Activated T-cell treated with anti-CD3 and anti-CD28 coated beads, Interleukin-2, amount 50 U/mL, for 4 hours (primary cell): ENCODE results near the gene CELF2. TPM values are rescaled to one million over a fixed set of nuclear protein-coding genes. Genes with fewer than 3 reads are reported as not detected.

Source experiments
- ATAC-seq, 2 donors: fragments of 200-7000 bp; cut with Tn5 transposase; one replicate each; pipeline ENCODE4 v1.10.0; 2021
- DNase-seq: peaks from one replicate; pipeline ENCODE4 v3.0.0-alpha.2; 2020
- H3K27me3 Mint-ChIP-seq: one replicate; pipeline ENCODE4 v1.8.0; 2021; ENCODE audit warnings: low read depth, mixed read lengths
- H3K36me3 Mint-ChIP-seq: one replicate; pipeline ENCODE4 v1.8.0; 2022; ENCODE audit warnings: mixed read lengths; ENCODE audit not compliant: insufficient read depth
- H3K4me1 Mint-ChIP-seq: one replicate; pipeline ENCODE4 v1.8.0; 2021; ENCODE audit warnings: low read depth, mixed read lengths
- H3K4me3 Mint-ChIP-seq: one replicate; pipeline ENCODE4 v1.8.0; 2021; ENCODE audit warnings: mild to moderate bottlenecking, moderate library complexity, mixed read lengths
- H3K9me3 Mint-ChIP-seq: one replicate; pipeline ENCODE4 v1.8.0; 2021; ENCODE audit warnings: mixed read lengths
- total RNA-seq, 3 donors: library from RNA; stranded (reverse); gene quantifications; one replicate each; pipeline ENCODE4 v1.2.1, GENCODE V29; 2021

Gene CELF2
- total RNA-seq, 3 donors from 2014 or later: 112 to 121 (median 113) TPM

DNA sequence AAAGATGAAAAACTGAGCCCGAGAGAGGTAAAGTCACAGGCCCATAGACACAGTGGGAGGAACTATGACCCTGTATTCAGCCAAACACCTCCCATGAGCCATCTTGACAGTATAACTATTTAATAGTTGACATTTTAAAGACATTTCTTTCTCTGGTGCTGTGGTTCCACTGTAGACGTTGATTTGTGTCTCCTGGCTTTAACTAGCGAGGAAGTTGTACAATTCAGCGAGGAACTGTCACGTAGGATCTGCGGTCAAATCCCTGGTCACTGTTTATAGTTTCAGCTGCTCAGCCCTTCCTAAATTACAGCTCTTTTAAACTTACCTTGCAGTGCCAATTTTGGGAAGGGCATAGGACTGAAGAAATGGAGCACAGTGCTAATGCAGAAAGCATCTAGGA, 7.1 kb upstream of the CELF2 start:
- ATAC-seq: no peak

DNA sequence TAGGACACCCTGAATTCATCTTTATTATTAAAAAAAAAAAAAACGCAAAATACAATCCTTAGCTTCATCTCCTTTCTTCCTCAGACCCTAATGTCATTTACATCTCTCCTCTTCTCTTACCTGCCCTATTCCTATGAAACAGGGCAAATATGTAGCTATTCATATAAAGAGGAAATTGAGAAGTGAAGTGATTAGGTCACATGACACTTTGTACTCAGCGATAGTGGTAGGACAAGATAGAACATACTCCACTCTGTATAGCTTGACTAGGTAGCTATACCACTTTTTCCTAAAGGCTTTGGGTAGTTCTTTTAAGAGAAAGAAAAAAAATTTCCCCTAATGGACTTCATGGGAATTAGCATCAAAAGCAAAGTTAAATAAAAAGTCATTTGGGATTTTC, 6.2 kb upstream of the CELF2 start:
- no peaks in the 10 kb centered on the region for H3K36me3 Mint-ChIP-seq
- no peaks in the 10 kb centered on the region for H3K9me3 Mint-ChIP-seq
- peaks cover 85% of the 10 kb centered on the region for H3K27me3 Mint-ChIP-seq
- no peak for DNase-seq
- no peak overlapping the region for H3K4me3 Mint-ChIP-seq
- no peak for ATAC-seq
- peaks cover 7% of the 10 kb centered on the region for H3K4me1 Mint-ChIP-seq

More for the DNA sequence above, 7.1 kb upstream of the CELF2 start:
- Mint-ChIP-seq H3K36me3 (no peaks in the 10 kb centered on the region), H3K4me3 (no peak overlapping the region), H3K27me3 (peaks cover 80% of the 10 kb centered on the region), H3K4me1 (peaks cover 7% of the 10 kb centered on the region), H3K9me3 (no peaks in the 10 kb centered on the region)
- no peak for DNase-seq

DNA sequence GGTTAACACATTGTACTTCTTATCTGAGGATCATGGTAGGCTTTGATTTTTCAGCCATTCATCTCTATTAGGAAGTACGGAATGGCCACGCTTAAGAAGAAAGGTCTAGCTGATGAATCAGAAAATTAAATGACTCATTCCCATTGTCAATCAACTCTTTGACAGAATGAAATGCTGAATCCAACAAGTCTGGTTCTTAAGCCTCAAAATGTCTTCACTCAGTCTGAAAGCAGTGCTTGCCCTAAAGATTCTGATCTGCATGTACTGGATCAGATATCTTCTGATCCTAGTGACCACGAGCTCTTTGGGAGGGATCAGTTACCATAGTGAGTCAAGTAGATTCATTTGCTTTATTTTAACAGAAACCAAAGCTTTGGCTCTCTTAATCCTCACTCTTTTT, 5.7 kb upstream of the CELF2 start:
- no peak for ATAC-seq
- H3K4me1 Mint-ChIP-seq: peaks cover 7% of the 10 kb centered on the region
- no peak overlapping the region for H3K4me3 Mint-ChIP-seq
- no peaks in the 10 kb centered on the region for H3K36me3 Mint-ChIP-seq
- peaks cover 85% of the 10 kb centered on the region for H3K27me3 Mint-ChIP-seq
- no peaks in the 10 kb centered on the region for H3K9me3 Mint-ChIP-seq
- DNase-seq: no peak

DNA sequence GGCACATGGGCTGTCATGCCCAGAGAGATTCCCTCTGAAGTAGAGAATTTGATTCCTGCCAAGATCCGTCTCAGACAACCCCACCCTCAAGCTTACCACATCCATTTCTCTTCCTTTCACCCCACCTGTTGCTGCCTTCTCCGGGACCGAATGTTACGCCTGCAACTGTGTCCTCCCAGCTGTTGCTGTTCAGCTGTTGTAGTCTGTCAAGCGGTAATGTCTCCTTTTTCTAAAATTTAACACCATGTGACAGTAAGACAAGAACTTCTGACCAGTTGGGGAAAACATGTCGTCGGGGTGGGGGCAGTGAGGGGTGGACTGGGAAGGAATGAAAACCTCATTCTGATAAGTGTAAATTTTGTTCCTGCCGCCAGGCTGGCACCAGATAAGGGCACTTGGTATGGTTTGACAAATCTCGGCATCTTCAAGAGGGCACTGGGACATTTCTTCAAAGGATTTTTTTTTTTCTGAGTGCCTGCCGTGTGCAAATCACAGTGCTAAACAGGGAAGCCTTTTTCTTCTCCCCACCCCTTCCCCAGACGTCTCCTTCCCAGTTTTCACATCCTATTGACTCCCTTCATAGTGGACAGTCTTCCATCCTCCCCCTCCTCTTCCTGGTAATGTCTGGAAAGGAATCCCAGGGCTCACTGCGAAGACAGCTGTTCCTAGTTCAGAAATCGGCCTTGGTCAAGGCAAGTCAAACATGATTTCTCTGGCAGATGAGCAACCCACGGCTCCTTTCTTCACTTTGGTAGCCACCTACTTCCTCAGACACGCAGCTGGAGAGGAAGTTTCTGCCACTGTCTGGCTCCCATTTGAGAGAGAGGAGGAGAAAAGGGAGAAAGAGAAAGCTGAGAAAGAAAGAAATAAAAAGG, 5.0 kb upstream of the CELF2 start:
- peaks cover 86% of the 10 kb centered on the region for H3K27me3 Mint-ChIP-seq
- DNase-seq (no peak), ATAC-seq (no peak)
- H3K9me3 Mint-ChIP-seq: no peaks in the 10 kb centered on the region
- H3K4me3 Mint-ChIP-seq: no peak overlapping the region
- H3K4me1 Mint-ChIP-seq: peaks cover 11% of the 10 kb centered on the region
- no peaks in the 10 kb centered on the region for H3K36me3 Mint-ChIP-seq

DNA sequence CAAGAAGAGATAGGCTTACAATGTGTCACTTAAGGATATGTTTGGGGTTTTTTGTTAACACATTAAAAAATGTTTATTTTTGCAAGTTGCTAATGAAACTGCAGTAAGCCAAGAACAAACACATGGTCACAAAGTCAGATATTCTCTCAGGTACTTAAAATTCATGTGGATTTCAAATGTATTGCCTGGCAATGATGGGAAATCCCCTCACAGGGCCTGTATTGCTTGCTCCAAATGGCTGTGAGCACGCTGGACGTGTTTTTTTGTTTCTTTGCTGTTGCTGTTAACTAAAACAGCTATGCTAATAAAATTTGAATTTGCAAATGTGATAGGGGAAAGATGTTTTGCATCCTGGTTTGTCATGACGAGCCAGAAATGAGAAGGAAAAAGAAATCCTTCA, 3.8 kb upstream of the CELF2 start:
- Mint-ChIP-seq H3K36me3 (no peaks in the 10 kb centered on the region), H3K9me3 (no peaks in the 10 kb centered on the region), H3K27me3 (peaks cover 77% of the 10 kb centered on the region), H3K4me1 (peaks cover 12% of the 10 kb centered on the region), H3K4me3 (no peak overlapping the region)
- ATAC-seq: no peak
- DNase-seq: no peak

DNA sequence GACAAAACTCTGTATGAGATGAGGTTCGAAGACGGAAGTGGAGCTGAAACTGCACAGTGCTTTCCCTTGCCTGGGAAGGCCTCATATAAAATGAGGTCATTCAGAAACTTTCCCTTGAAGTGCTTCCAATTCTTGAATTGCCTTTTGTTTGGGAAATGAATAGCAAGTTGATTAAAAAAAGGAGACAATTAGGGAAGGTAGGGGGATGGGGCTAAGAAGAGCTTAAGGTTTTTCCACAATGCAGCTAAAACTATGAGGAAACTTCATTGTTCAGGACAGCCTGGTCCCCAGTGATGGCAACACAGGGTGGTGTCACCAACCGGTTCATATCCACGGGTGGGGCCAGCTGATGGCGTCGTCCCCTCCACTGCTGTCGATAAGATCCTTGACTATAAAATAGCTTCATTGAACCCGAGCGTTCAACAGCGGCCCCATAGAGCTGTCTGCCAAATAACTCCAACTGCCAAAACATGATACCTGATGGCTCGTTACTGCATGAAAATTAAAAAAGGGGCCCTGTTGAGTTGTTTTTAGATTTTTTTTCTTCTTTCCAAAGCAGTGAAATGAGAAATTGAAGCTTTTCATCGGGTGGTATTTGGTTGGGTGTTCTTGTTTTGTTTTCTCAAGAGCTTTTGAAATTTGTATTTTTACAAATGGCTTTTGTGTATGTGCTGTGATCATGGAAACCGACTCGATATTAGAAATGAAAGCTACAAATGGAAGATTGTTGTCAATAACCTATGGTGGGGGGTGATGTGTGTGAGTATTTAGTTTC, 2.8 kb upstream of the CELF2 start:
- Mint-ChIP-seq H3K27me3 (peaks cover 79% of the 10 kb centered on the region), H3K4me1 (peaks cover 12% of the 10 kb centered on the region), H3K36me3 (no peaks in the 10 kb centered on the region), H3K9me3 (no peaks in the 10 kb centered on the region), H3K4me3 (no peak overlapping the region)
- ATAC-seq (no peak), DNase-seq (no peak)

DNA sequence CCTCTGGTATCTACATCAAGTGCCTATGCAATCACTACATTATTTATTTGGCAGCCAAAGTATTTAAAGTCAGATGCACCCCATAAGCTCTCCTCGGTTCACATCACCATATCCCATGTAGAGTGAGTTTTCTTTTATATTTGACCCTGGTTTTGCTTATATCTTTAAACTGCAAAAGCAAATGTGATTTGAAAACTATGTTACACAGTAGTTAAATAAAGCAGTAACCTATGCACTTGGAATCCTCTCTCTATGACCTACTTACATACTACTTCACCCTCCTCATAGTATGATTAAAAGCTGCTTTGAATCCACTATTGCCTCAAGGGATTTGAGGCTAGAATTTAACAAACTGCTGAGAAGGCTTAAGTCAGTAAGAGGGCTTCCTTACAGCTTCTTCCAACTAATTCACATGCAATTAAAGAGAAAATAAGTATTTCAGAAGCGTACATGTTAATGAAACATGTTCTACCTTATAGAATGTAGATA, 2.2 kb upstream of the CELF2 start:
- no peaks in the 10 kb centered on the region for H3K9me3 Mint-ChIP-seq
- H3K4me3 Mint-ChIP-seq: no peak overlapping the region
- no peaks in the 10 kb centered on the region for H3K36me3 Mint-ChIP-seq
- H3K27me3 Mint-ChIP-seq: peaks cover 81% of the 10 kb centered on the region
- DNase-seq: no peak
- no peak for ATAC-seq
- peaks cover 10% of the 10 kb centered on the region for H3K4me1 Mint-ChIP-seq

DNA sequence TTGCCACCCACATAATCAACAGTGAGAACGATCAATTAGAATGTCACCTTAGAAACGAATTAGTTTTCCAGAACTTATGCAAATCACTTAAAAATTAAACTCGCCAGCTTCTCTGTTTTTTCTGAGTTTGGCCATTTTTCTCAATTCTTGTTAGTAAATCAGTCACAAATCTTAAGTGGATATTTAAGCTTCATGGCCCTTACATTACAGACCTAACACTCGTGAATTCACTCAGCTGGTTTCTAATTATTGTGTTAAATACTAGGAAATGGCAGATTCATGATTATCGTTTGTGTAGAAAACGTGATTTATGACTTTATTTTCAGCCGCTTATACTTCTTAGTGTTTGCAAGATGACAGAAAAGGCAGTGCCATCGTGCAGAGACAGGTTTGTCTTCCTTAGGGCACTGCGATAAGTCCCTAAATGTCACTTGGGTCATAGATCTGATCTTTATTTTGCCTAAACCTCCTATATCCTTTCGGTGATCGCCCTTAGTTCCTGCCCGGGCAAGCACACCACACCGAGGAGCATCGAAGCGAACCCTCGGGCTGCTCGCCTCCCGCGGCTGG, 587 bp upstream of the CELF2 start:
- ATAC-seq (no peak), DNase-seq (no peak)
- Mint-ChIP-seq H3K4me1 (peaks cover 10% of the 10 kb centered on the region), H3K36me3 (no peaks in the 10 kb centered on the region), H3K4me3 (peak overlapping the region; percentile 69), H3K27me3 (peaks cover 81% of the 10 kb centered on the region), H3K9me3 (no peaks in the 10 kb centered on the region)

DNA sequence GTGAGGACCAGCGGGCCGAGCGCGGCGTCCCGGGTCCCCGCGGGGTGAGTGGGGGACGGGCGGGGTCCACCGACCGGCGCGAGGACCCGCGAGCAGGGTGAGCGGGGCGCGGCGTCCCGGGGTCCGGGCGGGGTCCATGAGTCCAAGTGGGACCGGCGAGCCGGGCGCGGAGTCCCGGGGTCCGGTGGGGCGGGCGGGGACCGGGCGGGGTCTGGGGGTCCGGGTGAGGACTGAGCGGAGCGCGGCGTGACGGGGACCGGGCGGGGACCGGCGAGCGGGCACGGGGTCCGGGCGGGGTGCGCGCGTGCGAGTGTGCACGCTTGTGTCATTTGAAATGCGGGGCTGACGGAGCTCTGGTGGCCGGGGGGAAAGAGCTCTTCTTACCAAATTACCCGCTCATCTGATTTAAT, 765 bp downstream of the CELF2 start:
- DNase-seq (no peak), ATAC-seq (peak in 1 of 2 donors; percentile 27)
- no peaks in the 10 kb centered on the region for H3K9me3 Mint-ChIP-seq
- H3K36me3 Mint-ChIP-seq: no peaks in the 10 kb centered on the region
- peaks cover 15% of the 10 kb centered on the region for H3K4me1 Mint-ChIP-seq
- H3K27me3 Mint-ChIP-seq: peaks cover 79% of the 10 kb centered on the region
- H3K4me3 Mint-ChIP-seq: peak overlapping the region; percentile 79

DNA sequence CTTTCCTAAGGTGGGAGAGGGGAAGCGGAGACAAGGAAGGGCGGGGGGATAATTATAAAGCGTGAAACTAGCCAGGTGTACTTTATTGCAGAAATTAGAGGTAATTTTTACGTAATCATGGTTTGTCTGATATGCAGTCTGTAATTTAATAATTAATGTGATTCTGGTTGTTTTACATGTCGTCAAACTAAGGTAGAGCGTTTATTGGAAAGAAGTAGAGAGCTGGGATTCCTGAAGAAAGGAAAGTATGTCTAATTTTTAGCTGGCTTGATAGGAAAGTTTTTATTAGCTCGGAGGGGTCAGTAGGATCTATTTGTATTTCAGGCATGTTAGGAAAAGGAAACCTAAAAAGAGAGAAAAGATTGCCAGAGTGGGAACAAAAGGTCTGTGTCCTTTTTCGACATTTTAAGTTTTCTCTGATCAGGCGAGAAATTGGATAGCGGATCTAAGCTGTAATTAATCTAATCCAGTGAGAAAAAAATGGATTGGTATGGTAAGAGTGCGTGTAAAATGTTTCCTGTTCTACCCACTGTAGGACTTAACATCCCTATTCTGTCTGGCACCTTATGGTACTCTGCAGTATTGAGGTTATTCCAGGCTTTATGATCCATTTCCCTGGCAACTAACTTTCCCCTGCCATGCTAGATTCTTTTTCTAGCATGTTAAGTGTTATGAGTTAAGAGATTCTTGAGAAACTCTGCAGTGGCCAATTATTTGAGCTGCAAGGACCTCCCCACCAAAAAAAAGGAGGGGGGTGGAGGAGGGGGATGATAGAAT, 1.4 kb downstream of the CELF2 start:
- H3K27me3 Mint-ChIP-seq: peaks cover 75% of the 10 kb centered on the region
- H3K9me3 Mint-ChIP-seq: no peaks in the 10 kb centered on the region
- H3K4me1 Mint-ChIP-seq: peaks cover 15% of the 10 kb centered on the region
- ATAC-seq (no peak), DNase-seq (no peak)
- H3K4me3 Mint-ChIP-seq: peak overlapping the region; percentile 79
- H3K36me3 Mint-ChIP-seq: no peaks in the 10 kb centered on the region

DNA sequence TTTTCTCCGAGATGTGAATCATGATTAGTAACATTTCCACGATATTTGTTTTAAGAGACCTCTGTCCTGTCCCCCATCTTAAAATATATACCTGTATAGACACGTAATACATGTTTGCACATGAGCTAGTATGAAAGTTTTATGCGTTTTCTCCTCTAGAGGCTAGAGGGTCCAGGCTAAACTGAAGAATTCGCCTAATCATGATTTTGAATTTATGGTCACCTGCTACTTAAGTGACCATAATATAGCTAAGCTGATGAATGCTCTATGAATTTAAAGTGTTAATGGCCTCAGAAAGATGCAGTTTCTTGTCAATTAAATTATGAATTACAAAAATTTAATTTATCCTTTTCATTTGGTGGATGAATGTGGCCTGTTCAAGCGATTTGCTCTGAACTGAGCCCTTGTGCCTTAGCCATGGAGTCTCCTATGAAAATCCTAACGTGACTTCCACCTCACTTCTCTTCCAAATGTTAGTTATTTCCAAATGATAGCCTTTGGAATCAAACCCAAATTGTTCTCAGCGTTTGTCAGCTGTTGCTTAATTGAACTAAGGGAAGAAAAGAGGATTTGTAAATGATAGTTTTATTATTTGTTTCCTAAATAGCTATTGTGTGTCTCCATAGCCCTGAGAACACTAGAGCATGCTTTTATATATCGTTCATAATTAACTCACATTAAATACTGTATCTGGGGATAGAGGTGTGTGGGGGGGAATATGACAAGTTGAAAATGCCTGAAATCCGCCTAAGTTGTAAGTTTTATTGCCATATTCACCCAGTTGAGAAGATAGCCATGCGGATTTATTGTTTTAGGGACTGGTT, 2.3 kb downstream of the CELF2 start:
- DNase-seq (no peak), ATAC-seq (no peak)
- Mint-ChIP-seq H3K9me3 (no peaks in the 10 kb centered on the region), H3K27me3 (peaks cover 67% of the 10 kb centered on the region), H3K36me3 (no peaks in the 10 kb centered on the region), H3K4me3 (no peak overlapping the region), H3K4me1 (peaks cover 15% of the 10 kb centered on the region)

DNA sequence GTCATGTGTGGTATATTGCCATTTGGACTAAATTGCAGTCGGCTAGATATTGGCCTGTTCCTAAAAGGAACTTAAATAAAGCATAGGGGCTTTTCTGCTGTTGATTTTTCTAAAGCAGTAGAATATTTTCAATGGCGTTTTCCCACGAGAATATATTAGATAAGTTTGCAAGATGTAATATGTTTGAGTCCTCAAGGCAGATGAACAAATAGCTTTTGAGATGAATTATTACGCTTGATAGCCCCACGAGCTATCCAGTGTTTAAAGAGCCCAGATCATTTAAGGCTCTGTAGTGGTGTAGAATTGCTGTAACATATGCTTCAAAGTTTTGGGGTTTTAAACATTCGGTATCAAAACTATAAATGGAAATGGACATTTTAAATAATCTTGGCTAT, 2.9 kb downstream of the CELF2 start:
- ATAC-seq (no peak), DNase-seq (no peak)
- peaks cover 60% of the 10 kb centered on the region for H3K27me3 Mint-ChIP-seq

DNA sequence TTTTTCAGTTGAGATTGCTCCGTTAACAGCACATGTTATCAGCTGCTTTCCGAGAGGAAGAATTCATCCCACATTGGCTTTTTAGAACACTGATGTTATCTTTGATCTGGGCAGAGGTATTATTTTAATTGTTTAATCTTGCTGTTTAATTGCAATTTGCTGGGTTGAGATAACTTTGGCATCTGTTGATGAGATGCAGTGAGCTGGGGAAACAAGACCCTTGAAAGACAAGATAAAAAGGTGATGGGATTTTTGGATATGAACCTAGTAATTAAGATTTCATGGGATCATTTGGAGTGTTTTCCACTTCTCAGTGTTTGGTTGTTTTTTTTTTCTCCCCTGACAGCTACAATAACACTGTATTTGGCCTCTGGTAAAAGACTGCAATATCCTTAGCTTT, 4.5 kb downstream of the CELF2 start:
- H3K4me1 Mint-ChIP-seq: peaks cover 12% of the 10 kb centered on the region
- H3K9me3 Mint-ChIP-seq: no peaks in the 10 kb centered on the region
- no peaks in the 10 kb centered on the region for H3K36me3 Mint-ChIP-seq
- H3K27me3 Mint-ChIP-seq: peaks cover 46% of the 10 kb centered on the region
- no peak for DNase-seq
- no peak overlapping the region for H3K4me3 Mint-ChIP-seq
- no peak for ATAC-seq

More for the DNA sequence above, 2.9 kb downstream of the CELF2 start:
- peaks cover 15% of the 10 kb centered on the region for H3K4me1 Mint-ChIP-seq
- no peak overlapping the region for H3K4me3 Mint-ChIP-seq
- no peaks in the 10 kb centered on the region for H3K9me3 Mint-ChIP-seq
- H3K36me3 Mint-ChIP-seq: no peaks in the 10 kb centered on the region
